Measurements from ENCODE around the gene ADGRE1.

DNA sequence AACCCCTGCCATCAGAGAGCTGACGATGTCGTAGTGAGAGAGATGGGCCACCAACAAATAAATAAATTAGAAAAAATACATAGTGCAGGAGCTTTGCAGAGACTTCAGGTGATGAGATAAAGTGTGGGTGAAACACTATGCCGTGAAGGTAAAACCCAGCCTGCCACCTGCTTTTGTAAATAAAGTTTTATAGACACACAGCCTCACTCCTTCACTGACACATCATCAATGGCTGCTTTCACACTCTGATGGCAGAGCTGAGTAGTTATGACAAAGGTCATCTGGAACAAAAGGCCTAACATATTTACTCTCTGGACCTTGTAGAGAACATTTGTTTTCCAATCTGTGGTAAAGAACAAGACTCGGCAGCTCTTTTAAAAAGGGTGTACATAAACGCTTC is 88.8 kb downstream of the ADGRE1 start:
- TF ChIP-seq RXRA (IDR thresholded peaks at IDR 0.05; ENCODE audit: borderline replicate concordance, low read depth): no peak
- TF ChIP-seq SIN3A (IDR thresholded peaks at IDR 0.05; ENCODE audit: borderline replicate concordance, low read depth, low read length): no peak
- no peak for TF ChIP-seq ELF1 (IDR thresholded peaks at IDR 0.05)
- TF ChIP-seq YY1 (IDR thresholded peaks at IDR 0.05; ENCODE audit: low read depth): no peak
- TF ChIP-seq EZH2phosphoT487 (IDR thresholded peaks at IDR 0.05; ENCODE audit: borderline replicate concordance, low read depth): no peak

Measured in SK-N-SH (cell line).